ENCODE data around the gene EDIL3.

EDIL3 gene

DNA sequence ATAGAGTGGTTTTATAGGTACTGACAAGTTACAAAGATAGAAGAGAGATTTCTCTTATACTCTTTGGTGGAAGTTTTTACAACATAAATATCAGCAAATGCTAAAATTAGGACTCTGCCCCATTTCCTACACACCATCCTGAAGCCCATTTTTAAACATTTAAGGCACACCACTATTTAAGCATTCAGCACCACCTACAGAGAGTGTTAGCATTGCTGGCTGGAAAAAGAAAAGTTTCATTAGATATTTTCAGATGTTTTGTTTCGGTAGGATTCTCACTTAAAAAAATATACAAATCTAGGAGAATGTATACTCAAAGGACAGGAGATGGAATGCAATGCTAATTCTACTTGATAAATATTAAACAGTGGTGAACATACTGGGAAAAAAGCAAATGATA, 471.1 kb downstream of the EDIL3 start:
- H3K4me3 Mint-ChIP-seq: no peak overlapping the region
- no peak for ATAC-seq
- H3K27ac Mint-ChIP-seq: no peak overlapping the region
- no peaks in the 10 kb centered on the region for H3K4me1 Mint-ChIP-seq
- H3K36me3 Mint-ChIP-seq: no peaks in the 10 kb centered on the region
- no peaks in the 10 kb centered on the region for H3K27me3 Mint-ChIP-seq
- no peaks in the 10 kb centered on the region for H3K9me3 Mint-ChIP-seq

DNA sequence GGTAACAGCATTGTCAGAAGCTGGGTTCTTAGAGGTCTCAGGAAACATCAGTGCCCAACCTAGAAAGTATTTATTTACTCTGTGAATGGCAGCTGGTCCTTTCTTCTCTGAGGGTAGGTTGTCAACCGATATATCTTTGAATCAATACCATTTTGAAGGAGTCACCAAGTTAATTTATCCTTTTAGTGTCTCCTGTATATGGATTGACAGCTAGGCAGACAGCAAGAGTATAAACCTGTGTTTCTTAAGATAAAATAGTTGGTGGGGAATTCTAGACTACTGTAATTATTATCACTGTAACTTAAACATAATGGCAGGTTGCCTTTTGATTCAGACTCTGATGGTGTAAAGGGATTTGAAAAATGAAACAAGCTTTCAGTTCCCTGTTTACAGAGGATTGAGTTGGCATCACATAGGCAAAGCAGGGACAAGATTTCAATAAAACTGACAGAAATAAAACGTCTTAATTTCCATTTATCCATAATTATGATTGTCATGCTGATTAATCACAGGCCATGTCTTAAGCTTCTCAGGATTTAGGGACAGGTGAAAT, 473.2 kb downstream of the EDIL3 start:
- Mint-ChIP-seq H3K4me3 (no peak overlapping the region), H3K27ac (no peak overlapping the region), H3K9me3 (no peaks in the 10 kb centered on the region), H3K36me3 (no peaks in the 10 kb centered on the region), H3K4me1 (no peaks in the 10 kb centered on the region), H3K27me3 (no peaks in the 10 kb centered on the region)
- no peak for ATAC-seq

DNA sequence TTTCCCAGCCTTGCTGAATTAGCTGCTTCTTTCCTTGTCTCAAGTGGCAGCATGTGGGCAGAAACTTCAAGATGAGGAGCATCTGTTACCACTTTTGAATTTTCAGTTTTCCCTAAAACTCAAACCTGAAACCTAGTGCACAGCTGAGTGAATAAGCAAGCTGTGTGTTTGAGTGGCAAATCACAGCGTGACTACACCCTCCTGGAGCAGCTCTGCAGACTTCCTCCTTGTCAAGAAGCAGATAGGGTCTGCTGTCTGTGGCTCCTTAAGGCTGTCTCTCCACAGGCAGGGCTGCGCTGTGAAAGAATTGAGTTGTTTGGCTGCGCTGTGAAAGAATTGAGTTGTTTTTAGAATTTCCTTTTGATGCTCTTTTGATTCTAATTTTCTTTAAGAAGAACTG, 484.4 kb downstream of the EDIL3 start:
- Mint-ChIP-seq H3K36me3 (no peaks in the 10 kb centered on the region), H3K27me3 (no peaks in the 10 kb centered on the region), H3K27ac (no peak overlapping the region), H3K9me3 (no peaks in the 10 kb centered on the region), H3K4me3 (no peak overlapping the region), H3K4me1 (no peaks in the 10 kb centered on the region)
- ATAC-seq: no peak

DNA sequence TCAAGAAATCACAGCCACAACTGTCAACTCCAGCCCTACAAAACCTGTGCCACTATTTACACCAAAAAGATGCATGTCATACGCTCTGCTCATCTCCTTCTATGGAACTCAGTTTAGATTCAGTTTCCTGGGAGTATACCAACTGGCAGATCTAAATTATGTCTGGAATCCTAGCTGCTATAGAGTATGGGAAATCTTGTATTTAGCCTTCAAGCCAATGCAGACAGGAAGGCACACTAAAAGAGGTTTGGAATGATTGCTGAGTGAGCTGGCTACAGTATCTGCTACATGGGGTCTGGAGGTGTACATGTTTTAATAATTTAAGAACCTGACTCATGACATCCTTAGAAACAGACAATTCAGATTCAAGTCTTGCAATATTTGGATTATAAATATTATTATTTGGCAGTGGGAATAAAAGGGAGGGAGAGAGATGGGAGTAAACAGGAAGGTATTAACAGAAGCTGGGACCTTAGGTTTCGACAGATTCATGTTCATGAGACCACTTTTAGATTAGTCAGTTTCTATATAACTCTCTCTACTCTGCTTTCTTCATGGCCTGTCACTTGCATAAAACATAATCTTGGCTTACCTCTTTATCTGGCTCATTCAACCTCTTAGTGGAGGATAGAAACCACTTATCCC, 485.2 kb downstream of the EDIL3 start:
- ATAC-seq: no peak
- H3K27me3 Mint-ChIP-seq: no peaks in the 10 kb centered on the region
- no peaks in the 10 kb centered on the region for H3K4me1 Mint-ChIP-seq
- no peaks in the 10 kb centered on the region for H3K9me3 Mint-ChIP-seq
- no peaks in the 10 kb centered on the region for H3K36me3 Mint-ChIP-seq
- H3K27ac Mint-ChIP-seq: no peak overlapping the region
- H3K4me3 Mint-ChIP-seq: no peak overlapping the region

- Mint-ChIP-seq H3K4me1 (no peaks in the 10 kb centered on the region), H3K36me3 (no peaks in the 10 kb centered on the region), H3K27ac (no peak overlapping the region), H3K9me3 (no peaks in the 10 kb centered on the region), H3K4me3 (no peak overlapping the region), H3K27me3 (no peaks in the 10 kb centered on the region)
- ATAC-seq: no peak
Measured at GRCh38 chr5:83895860-83896259, 488.8 kb downstream of the EDIL3 start.

DNA sequence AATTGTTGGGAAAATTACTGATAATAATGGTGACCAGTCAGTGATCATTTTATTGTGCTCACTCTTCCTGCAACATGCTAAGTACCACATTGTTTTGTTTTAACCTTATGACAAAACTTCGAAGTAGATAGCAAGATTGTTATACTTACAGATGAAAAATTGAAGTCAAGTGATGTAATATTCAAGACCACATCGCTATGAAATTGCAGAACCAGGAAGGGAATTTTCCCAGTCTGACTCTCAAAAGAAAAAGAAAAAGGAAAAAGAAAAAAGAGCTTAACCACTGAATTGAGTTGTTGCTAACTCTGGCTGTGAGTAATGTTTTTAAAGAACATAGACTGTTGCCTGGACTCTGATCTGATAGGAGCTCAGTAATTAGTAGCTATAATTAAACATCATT, 493.4 kb downstream of the EDIL3 start:
- no peaks in the 10 kb centered on the region for H3K4me1 Mint-ChIP-seq
- H3K36me3 Mint-ChIP-seq: no peaks in the 10 kb centered on the region
- ATAC-seq: no peak
- no peak overlapping the region for H3K4me3 Mint-ChIP-seq
- no peak overlapping the region for H3K27ac Mint-ChIP-seq
- no peaks in the 10 kb centered on the region for H3K27me3 Mint-ChIP-seq
- H3K9me3 Mint-ChIP-seq: no peaks in the 10 kb centered on the region
